HUES48 (cell line): ENCODE results near the gene MAGI1.
A peak's percentile ranks its signal among the peaks of the same experiment; 100 is the strongest.

Source experiments
- H3K27ac ChIP-seq: one replicate; pipeline ENCODE4 v1.7.0; 2013; ENCODE audit warnings: low read depth, low read length, inconsistent platforms
- H3K27me3 ChIP-seq: 2 replicates; pipeline ENCODE4 v1.6.1; 2013; ENCODE audit warnings: mild to moderate bottlenecking, low read length; ENCODE audit not compliant: control insufficient read depth, insufficient read depth
- H3K36me3 ChIP-seq: 2 replicates; pipeline ENCODE4 v1.6.1; 2013; ENCODE audit warnings: low read length; ENCODE audit not compliant: control insufficient read depth, insufficient read depth
- H3K4me1 ChIP-seq: 2 replicates; pipeline ENCODE4 v1.6.1; 2013; ENCODE audit warnings: mild to moderate bottlenecking, low read length; ENCODE audit not compliant: control insufficient read depth, insufficient read depth
- H3K4me3 ChIP-seq: 2 replicates; pipeline ENCODE4 v1.5.1; 2013; ENCODE audit warnings: mild to moderate bottlenecking, low read depth, low read length
- H3K9ac ChIP-seq: 2 replicates; pipeline ENCODE4 v1.6.1; 2013; ENCODE audit warnings: mild to moderate bottlenecking, low read depth, low read length, moderate library complexity
- H3K9me3 ChIP-seq: 2 replicates; pipeline ENCODE4 v1.6.1; 2013; ENCODE audit warnings: low read length; ENCODE audit not compliant: control insufficient read depth, insufficient read depth

The MAGI1 gene

GRCh38 chr3:65605876-65606432 lies 432.8 kb downstream of the MAGI1 start:
- no peaks in the 10 kb centered on the region for H3K9me3 ChIP-seq
- H3K36me3 ChIP-seq: no peaks in the 10 kb centered on the region
- H3K4me1 ChIP-seq: peaks cover 30% of the 10 kb centered on the region
- H3K27ac ChIP-seq: no peak overlapping the region
- no peak overlapping the region for H3K4me3 ChIP-seq
- no peaks in the 10 kb centered on the region for H3K27me3 ChIP-seq
- no peak overlapping the region for H3K9ac ChIP-seq

GRCh38 chr3:65604863-65605526 lies 433.7 kb downstream of the MAGI1 start:
- H3K4me3 ChIP-seq: no peak overlapping the region
- peak overlapping the region; percentile 17 for H3K27ac ChIP-seq
- H3K27me3 ChIP-seq: no peaks in the 10 kb centered on the region
- no peaks in the 10 kb centered on the region for H3K9me3 ChIP-seq
- H3K36me3 ChIP-seq: no peaks in the 10 kb centered on the region
- peaks cover 37% of the 10 kb centered on the region for H3K4me1 ChIP-seq
- no peak overlapping the region for H3K9ac ChIP-seq

GRCh38 chr3:65603631-65604030 lies 435.1 kb downstream of the MAGI1 start:
- H3K27ac ChIP-seq: no peak overlapping the region
- H3K4me1 ChIP-seq: peaks cover 47% of the 10 kb centered on the region
- H3K36me3 ChIP-seq: no peaks in the 10 kb centered on the region
- no peak overlapping the region for H3K4me3 ChIP-seq
- no peaks in the 10 kb centered on the region for H3K9me3 ChIP-seq
- H3K27me3 ChIP-seq: no peaks in the 10 kb centered on the region
- no peak overlapping the region for H3K9ac ChIP-seq

GRCh38 chr3:65600888-65601287 lies 437.8 kb downstream of the MAGI1 start:
- Histone ChIP-seq H3K27ac (no peak overlapping the region), H3K9me3 (no peaks in the 10 kb centered on the region), H3K9ac (no peak overlapping the region), H3K36me3 (no peaks in the 10 kb centered on the region), H3K4me1 (peaks cover 49% of the 10 kb centered on the region), H3K27me3 (no peaks in the 10 kb centered on the region), H3K4me3 (no peak overlapping the region)

GRCh38 chr3:65597952-65598413 lies 440.7 kb downstream of the MAGI1 start:
- Histone ChIP-seq H3K9ac (peak overlapping the region; percentile 96; the same call in 1 of the 2 replicates), H3K4me3 (peak overlapping the region; percentile 75), H3K9me3 (no peaks in the 10 kb centered on the region), H3K4me1 (peaks cover 60% of the 10 kb centered on the region), H3K27ac (peak overlapping the region; percentile 99), H3K36me3 (no peaks in the 10 kb centered on the region), H3K27me3 (no peaks in the 10 kb centered on the region)

- Histone ChIP-seq H3K9me3 (no peaks in the 10 kb centered on the region), H3K27ac (peak overlapping the region; percentile 99), H3K27me3 (no peaks in the 10 kb centered on the region), H3K9ac (peak overlapping the region; percentile 96), H3K4me3 (peak overlapping the region; percentile 75), H3K4me1 (peaks cover 63% of the 10 kb centered on the region), H3K36me3 (no peaks in the 10 kb centered on the region)
Measured at GRCh38 chr3:65597226-65597951, 441.3 kb downstream of the MAGI1 start.

GRCh38 chr3:65596571-65597225 lies 442.0 kb downstream of the MAGI1 start:
- Histone ChIP-seq H3K9me3 (no peaks in the 10 kb centered on the region), H3K27ac (peak overlapping the region; percentile 99), H3K36me3 (no peaks in the 10 kb centered on the region), H3K4me3 (peak overlapping the region; percentile 75), H3K9ac (peak overlapping the region; percentile 79), H3K27me3 (no peaks in the 10 kb centered on the region), H3K4me1 (peaks cover 63% of the 10 kb centered on the region)

- Histone ChIP-seq H3K9ac (peak overlapping the region; percentile 79), H3K4me1 (peaks cover 60% of the 10 kb centered on the region), H3K27ac (peak overlapping the region; percentile 99), H3K27me3 (no peaks in the 10 kb centered on the region), H3K4me3 (peak overlapping the region; percentile 75), H3K36me3 (no peaks in the 10 kb centered on the region), H3K9me3 (no peaks in the 10 kb centered on the region)
Measured at GRCh38 chr3:65596029-65596300, 442.8 kb downstream of the MAGI1 start.

GRCh38 chr3:65595222-65596028 lies 443.3 kb downstream of the MAGI1 start:
- peak overlapping the region; percentile 99 for H3K27ac ChIP-seq
- peaks cover 60% of the 10 kb centered on the region for H3K4me1 ChIP-seq
- H3K4me3 ChIP-seq: peak overlapping the region; percentile 75

More at GRCh38 chr3:65595222-65596028, 443.3 kb downstream of the MAGI1 start:
- Histone ChIP-seq H3K9me3 (no peaks in the 10 kb centered on the region), H3K27me3 (no peaks in the 10 kb centered on the region), H3K9ac (peak overlapping the region; percentile 79), H3K36me3 (no peaks in the 10 kb centered on the region)
